NCI-H1417 (cell line): ENCODE measurements around the gene TECRL.

ENCODE experiments used
- DNase-seq, 3 experiments: peaks; one replicate each; lab custom pipeline; 2025; lab: John Stamatoyannopoulos, UW

Gene TECRL

GRCh38 chr4:64409300-64409699 lies at the start of gene TECRL:
Gene TECRL, minus strand, starts transcription at chr4:64409450. Its CDS starts 99 bp downstream, at chr4:64409351.
- DNase-seq = no peak

- DNase-seq = no peak
Observed at GRCh38 chr4:64432674-64433073, 23.4 kb upstream of the TECRL start.

GRCh38 chr4:64430933-64431332 lies 21.7 kb upstream of the TECRL start:
- DNase-seq = no peak

GRCh38 chr4:64417974-64418373 lies 8.7 kb upstream of the TECRL start:
- DNase-seq = no peak

- no peak for DNase-seq
Observed at GRCh38 chr4:64407000-64407399, 2.2 kb downstream of the TECRL start.

GRCh38 chr4:64405761-64406160 lies 3.5 kb downstream of the TECRL start:
- no peak for DNase-seq

GRCh38 chr4:64402684-64403083 lies 6.6 kb downstream of the TECRL start:
- DNase-seq = no peak

GRCh38 chr4:64399313-64400109 lies 9.7 kb downstream of the TECRL start:
- DNase-seq = no peak

GRCh38 chr4:64394469-64394868 lies 14.8 kb downstream of the TECRL start:
- no peak for DNase-seq

- no peak for DNase-seq
Observed at GRCh38 chr4:64388252-64388651, 21.0 kb downstream of the TECRL start.

- DNase-seq = no peak
Observed at GRCh38 chr4:64385220-64385619, 24.0 kb downstream of the TECRL start.

- DNase-seq = no peak
Observed at GRCh38 chr4:64384237-64385203, 24.7 kb downstream of the TECRL start.

GRCh38 chr4:64368741-64369140 lies 40.5 kb downstream of the TECRL start:
- peak in 1 of 3 experiments; percentile 7 for DNase-seq

- DNase-seq = no peak
Observed at GRCh38 chr4:64361399-64361740, 47.9 kb downstream of the TECRL start.

- DNase-seq = no peak
Observed at GRCh38 chr4:64360664-64361398, 48.4 kb downstream of the TECRL start.

GRCh38 chr4:64359489-64359888 lies 49.8 kb downstream of the TECRL start:
- peak in 2 of 3 experiments; percentile 38 to 92 for DNase-seq

- no peak for DNase-seq
Observed at GRCh38 chr4:64353904-64354303, 55.3 kb downstream of the TECRL start.

- peak in 1 of 3 experiments; percentile 29 for DNase-seq
Observed at GRCh38 chr4:64341711-64342110, 67.5 kb downstream of the TECRL start.

- no peak for DNase-seq
Observed at GRCh38 chr4:64340218-64341110, 68.8 kb downstream of the TECRL start.

- no peak for DNase-seq
Observed at GRCh38 chr4:64334964-64335363, 74.3 kb downstream of the TECRL start.

GRCh38 chr4:64330143-64330542 lies 79.1 kb downstream of the TECRL start:
- DNase-seq = no peak
